NCI-H460 (cell line): ENCODE results near the gene TGFBR1. TPM values are rescaled to one million over a fixed set of nuclear protein-coding genes. Genes with fewer than 3 reads are reported as not detected.

Experiments
- DNase-seq: peaks from one replicate; pipeline ENCODE4 v3.0.0-alpha.2; 2016; ENCODE audit warnings: low read depth; ENCODE audit errors: extremely low read depth
- total RNA-seq: library from RNA; depleted of rRNA; stranded (reverse); fragments of >200 nt; shearing (Covaris generic); gene quantifications from 2 replicates; pipeline ENCODE4 v1.2.3, GENCODE V29; 2014

TGFBR1 gene
- total RNA-seq, 1 experiment from 2014 or later = 85.6 TPM

DNA sequence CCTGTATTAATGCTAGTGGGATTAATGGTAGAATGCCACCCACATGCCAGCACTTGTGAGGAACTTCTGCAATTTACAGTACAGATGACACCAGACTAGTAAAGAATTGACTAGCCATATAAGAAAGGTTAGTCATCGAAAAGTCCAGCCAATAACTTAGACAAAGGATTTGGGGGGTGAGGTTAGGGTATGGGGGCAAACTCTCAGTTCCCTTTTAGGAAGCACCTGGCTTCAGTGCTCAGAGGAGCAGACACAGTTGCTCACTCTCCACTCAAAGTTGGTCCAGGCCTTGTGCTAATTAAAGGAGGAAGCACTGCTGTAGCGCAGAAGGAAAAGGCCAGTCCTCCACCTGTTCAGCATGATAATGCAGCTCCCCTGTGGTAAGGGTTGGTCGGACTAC lies 25.2 kb downstream of the TGFBR1 start:
- DNase-seq = no peak

DNA sequence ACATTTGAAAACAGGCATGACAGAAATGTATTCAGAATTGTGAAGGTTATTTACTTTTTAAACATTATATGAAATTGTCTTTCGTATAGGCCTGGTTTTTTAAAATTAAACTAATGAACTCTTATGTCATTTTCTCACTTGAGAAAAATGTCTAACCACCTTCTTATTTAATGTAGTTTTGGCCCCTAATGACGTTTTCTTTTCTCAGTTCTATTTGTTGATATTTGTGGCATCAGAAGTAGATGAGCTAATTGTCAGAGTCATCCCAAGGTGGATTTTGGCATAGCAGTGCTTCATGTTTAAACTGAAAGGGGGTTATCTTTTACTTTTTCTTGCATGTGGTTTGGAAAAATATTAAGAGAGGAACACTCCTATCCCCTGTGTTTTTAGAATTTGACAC lies 28.2 kb downstream of the TGFBR1 start:
- no peak for DNase-seq

DNA sequence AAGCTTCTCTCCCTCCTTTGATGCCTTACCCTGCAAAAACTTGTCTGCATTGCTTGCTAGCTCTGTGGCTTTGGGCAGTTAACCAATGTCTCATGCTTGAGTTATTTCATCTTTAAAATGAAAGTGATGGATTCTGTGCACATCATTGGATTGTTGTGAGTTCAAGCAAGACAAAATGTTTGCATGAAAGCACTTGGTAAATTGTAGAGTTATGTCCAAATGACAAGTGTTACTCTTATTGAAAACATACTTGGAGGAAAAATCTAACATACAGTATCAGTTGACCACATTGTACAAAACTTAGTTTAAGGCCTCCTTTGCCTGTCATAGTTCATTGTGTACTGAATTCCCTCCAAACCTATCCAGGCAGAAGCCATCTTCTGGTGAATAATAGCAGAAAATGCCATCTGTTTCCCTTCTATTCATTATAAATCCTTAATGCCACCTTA lies 30.0 kb downstream of the TGFBR1 start:
- DNase-seq = no peak

DNA sequence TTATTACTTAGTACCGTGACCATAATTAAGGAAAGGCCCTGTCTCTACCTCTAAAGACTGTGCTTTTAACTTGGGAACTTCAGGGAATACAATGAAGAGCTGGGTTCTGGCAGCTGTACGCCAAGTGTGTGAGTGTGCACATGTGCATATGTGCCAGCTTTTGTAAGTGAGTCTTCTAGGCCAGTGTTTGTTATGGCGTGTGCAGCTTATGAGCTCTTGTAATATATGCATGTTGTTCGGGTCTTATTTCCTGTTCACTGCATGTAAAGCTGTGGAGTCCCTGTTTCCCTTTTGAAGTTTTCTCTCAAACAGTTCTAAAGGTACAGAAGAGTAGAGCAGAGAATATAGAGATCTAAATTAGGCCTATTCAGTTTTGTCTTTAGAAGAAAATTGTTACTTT lies 30.5 kb downstream of the TGFBR1 start:
- DNase-seq = no peak

DNA sequence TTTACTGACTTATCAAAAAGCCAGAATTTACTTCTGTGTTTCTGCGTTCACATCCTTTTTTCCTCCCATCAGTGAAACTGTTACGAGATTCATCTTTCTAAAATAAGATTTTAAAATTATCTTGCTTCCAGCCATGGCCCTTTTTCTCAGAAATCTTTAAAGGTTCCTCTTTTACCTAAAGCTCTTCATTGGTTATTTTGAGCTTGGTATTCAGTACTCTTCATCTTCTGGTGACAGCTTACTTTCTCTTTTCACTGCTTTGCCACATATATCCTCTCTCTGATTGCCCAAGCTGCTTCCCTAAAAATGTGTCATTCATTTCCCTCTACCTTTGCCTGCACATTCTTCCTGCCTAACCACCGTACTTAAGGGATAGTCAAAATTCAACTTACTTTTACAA lies 32.3 kb downstream of the TGFBR1 start:
- no peak for DNase-seq

DNA sequence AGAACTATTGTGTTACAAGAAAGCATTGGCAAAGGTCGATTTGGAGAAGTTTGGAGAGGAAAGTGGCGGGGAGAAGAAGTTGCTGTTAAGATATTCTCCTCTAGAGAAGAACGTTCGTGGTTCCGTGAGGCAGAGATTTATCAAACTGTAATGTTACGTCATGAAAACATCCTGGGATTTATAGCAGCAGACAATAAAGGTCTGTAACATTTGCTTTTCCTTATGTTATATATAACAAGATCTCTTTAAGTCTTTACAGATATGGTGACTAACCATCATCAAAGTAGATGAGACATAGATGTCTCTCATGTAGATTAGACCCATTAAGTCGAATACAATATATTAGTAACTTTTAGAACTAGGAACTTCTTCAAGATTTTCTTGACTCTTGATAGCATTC lies 33.0 kb downstream of the TGFBR1 start:
- no peak for DNase-seq

DNA sequence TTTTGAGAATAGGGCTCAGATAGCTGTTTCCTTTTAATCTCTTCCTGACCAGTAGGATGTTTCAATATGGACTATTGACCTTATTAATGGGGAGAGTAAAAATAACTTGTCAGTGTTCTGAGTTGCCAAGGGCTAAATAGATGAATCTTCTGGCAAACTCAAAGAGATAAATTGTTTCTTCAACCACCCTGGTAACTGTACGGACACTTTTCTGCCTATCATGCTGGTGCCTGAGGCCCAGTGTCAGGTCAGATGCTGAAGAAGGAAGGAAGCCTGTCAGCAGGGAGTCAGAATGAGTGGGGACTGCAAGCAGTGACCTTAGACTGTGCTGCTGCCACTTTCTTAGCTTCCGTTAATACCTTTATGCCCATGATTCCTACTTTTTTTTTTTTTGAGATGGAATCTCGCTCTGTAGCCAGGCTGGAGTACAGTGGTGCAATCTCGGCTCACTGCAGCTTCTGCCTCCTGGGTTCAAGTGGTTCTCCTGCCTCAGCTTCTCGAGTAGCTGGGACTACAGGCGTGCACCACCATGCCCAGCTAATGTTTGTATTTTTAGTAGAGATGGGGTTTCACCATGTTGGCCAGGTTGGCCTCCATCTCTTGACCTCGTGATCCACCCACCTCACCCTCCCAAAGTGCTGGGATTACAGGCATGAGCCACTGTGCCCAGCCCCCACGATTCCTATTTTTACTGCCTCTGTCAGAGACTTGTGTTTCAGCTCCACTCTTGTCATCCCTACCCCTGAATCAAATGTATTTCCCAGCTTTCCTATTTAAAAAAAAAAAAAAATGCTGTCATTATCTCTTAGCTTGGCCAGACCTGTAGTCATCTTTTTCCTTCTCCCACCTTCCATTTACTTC lies 33.7 kb downstream of the TGFBR1 start:
- no peak for DNase-seq

DNA sequence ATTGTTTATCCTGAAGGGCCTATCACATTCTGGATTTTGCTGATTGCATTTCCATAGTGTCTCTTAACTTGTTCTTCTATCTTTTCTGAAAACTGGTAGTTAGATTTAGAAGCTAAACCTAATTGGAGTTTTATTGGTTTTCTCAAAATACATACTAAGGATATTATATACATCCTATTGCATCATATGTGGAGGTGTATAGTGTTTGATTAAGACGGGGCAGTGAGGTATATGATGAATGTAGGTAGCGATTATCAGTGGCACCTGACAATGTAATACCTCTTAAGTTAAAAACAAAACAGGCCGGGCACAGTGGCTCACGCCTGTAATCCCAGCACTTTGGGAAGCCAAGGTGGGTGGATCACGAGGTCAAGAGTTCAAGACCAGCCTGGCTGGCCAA lies 35.0 kb downstream of the TGFBR1 start:
- DNase-seq = no peak

DNA sequence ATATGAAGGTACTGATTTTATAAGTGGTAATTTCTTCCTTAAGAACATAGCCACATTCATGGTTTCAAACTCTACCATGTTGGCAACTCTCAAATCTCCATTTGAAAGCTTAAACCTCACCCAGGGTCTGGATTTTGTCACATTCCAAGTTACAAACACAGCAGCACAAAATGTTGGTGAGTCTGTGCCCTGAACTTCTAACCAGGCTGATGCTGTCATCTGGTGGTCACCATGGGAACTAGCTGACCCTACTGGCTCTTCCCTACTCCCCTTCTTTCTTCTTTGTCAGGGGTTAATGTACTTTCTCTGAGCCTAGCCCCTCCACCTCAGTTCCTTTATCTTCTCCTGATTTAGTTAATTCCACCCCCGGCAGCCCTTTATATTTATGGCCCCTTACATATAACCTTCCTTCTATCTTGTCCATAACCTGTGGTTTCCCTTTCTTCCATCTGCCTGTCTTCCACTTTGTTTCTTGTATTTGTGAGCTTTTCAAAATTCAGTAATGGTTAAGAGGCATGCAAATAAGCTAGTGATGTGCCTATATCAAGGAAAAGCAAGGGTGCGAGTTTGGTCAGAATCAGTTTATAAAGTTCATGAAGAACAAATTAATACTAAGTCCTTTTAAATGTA lies 35.9 kb downstream of the TGFBR1 start:
- peak; percentile 54 for DNase-seq

DNA sequence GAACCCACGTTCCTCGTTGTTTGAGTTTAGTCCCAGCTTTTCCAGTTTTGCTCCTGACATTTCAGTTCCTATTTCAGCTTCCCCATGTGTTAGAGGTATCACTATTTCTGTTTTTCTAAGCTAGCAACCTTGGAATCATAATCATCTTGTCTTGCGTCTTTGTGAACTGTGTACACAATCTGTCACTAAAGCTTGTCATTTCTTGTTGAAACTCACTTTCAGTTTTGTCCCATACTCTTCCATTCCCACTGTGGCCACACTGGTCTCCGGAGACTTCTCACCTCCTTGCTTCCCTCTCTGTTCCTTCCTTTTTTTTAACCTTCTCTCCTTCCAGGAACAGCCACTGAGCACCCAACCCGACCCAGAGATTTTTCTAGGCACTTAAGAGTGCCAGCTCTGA lies 36.9 kb downstream of the TGFBR1 start:
- DNase-seq = no peak

DNA sequence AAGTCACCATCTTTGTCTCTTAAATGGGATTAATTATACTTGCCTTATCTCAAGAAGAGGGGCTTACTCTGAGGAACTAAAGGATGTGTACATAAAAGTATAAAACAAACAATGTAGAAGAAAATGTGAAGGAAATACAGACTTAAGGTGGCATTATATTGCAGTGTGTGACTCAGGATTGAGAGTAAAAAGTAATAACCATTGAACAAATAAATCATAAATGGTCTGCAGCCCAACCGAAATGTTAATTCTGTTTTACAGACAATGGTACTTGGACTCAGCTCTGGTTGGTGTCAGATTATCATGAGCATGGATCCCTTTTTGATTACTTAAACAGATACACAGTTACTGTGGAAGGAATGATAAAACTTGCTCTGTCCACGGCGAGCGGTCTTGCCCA lies 37.4 kb downstream of the TGFBR1 start:
- DNase-seq = no peak

DNA sequence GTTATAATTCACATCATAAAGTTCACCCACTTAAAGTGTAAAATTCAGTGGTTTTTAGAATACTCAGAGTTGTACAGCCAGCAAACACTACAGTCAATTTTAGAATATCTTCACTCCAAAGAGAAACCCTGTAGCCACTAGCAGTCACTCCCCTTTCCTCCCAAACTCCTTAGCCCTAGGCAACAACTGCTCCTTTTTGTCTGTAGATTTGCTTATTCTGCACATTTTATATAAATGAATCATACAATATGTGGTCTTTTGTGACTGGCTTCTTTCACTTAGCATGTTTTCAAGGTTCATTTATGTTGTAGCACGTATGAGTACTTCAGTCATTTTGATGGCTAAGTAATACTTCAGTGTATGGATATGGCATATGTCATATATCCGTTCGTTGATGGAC lies 38.7 kb downstream of the TGFBR1 start:
- DNase-seq = no peak

DNA sequence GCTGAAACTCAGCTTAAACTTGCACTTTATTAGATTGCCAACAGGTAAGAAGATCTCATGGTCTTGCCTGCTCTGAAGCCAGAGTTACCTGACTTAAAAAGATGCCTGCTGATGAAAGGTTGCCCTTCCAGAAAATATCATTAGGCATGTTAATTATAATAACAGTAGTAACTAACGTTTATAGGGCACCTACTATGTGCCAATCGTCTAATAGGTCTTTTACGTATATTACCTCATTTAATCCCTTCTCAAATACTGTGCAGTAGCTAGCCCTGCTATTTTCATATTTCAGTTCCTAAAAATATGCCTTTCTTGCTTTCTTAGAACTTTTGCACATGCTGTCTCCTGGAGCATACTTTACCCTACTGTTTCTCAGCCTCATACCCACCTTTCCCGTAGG lies 40.1 kb downstream of the TGFBR1 start:
- no peak for DNase-seq

DNA sequence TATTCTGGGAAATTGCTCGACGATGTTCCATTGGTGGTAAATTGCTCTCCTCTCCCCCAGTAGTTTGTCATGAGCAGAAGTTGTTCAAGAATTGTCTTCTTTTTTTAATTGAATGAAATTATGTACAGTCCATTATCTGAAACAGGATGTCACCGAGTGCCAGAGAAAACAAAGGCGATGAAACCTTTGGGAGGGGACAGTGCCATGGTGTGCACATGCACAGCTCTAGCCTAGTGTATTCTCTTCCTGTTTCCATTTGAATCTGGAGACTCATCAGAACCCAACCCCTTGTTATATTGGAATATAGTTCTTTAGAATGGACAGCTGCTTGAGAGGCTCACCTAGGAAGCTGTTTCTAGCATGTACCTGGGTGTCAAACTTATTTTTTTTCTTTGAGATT lies 41.7 kb downstream of the TGFBR1 start:
- no peak for DNase-seq

DNA sequence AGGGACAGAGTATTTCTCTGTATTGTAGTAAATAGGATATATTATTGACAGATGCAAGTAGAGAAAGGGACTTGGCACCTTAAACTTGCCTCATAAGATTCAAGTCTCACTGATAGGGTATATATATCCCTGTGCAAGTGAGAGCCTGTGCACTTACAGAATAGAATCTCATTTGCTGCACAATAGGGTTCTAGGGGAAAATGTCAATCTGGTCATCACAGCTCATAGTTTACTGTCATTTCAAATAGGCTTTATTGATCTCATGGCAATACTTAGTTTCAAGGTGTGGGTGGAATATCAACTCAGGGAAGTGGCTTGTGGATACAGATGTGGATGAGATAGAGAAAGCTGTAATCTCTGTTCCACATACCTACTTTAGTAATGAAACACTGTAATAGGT lies 42.3 kb downstream of the TGFBR1 start:
- no peak for DNase-seq

DNA sequence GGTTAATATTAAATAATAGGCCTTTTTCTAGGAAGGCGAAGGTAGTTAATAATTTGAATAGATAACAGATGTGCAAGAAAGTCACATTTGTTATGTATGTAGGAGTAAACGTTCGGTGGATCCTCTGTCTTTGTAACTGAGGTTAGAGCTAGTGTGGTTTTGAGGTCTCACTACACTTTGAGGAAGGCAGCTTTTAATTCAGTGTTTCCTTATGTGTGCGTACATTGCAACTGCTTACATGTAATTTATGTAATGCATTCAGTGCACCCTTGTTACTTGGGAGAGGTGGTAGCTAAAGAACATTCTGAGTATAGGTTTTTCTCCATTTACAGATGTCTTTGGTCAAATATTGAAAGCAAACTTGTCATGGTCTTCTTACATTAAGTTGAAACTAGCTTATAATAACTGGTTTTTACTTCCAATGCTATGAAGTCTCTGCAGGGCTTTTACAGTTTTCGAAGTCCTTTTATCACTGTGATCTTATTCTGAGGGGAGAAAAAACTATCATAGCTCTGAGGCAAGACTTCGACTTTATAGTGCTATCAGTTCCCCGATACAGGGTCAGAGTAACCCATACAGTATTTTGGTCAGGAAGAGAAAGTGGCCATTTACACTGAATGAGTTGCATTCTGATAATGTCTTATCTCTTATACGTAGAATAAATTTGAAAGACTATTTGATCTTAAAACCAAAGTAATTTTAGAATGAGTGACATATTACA lies 45.7 kb downstream of the TGFBR1 start:
- no peak for DNase-seq

DNA sequence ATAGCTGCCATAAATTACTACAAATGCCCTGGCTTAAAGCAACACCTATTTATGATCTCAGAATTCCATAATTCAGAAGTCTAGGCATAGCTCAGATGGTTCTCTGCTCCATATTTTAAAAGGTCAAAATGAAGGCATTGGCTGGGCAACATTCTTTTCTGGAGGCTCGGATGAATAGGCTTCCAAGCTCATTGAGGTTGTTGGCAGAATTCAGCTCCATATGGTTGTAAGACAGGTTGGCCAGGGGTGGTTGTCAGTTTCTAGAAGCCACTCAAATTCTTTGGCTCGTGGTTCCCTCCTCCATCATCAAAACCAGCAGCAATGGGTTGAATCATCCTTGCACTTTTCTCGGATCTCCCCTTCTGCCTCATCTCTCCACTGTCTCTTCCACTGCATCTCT lies 49.4 kb downstream of the TGFBR1 start:
- no peak for DNase-seq

DNA sequence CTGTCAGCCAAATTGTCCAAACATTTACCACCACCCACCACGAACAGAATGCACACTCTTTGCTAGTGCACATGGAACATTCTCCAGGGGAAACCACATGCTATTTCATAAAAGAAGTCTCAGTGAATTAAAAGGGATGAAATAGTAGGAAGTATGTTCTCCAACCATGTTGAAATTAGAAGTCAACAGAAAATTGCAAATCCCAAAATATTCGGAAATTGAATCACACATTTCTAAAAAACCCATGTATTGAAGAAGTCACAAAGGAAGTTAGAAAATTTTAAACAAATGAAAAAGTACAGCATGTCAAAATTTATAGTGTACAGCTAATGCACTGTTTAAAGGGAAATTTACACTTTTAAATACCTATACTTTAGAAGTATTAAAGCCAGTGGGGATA lies 50.8 kb downstream of the TGFBR1 start:
- DNase-seq = no peak

DNA sequence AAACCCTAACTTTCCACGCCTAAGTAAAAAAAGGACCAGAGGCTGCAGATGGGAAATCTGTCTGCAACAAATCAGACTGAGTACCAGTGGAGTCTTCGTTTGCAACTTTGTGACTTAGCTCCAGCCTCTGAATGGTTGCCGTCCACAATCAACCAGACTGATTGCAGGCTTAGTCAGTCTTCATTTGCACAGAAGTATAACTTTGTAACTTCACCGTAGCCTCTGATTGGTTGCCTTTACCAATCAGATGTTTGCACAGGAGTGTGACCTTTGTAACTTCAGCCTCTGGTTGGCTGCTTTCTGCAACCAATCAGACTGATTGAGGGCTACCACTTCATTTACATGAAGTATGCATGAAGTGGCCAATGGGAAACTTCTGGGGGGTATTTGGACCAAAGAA lies 53.7 kb downstream of the TGFBR1 start:
- peak; percentile 12 for DNase-seq

DNA sequence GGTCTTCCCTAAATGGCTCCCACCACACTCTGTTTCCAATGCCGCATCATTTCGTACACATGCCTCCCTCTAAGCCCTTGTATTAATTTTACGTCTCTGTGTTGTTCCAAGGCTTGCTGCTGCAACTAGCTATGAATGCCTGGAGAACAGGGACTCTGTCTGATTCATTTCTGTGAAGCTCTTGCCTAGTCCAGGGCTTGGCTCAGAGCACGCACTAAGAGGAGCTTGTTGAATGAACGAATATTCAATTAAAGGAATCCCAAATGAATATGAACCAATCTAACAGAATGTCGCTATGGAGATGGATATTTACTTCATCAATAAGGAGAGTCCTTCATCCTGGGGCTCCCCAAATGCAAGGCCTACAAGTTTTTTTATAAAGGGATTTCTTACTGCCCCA lies 55.3 kb downstream of the TGFBR1 start:
- no peak for DNase-seq

DNA sequence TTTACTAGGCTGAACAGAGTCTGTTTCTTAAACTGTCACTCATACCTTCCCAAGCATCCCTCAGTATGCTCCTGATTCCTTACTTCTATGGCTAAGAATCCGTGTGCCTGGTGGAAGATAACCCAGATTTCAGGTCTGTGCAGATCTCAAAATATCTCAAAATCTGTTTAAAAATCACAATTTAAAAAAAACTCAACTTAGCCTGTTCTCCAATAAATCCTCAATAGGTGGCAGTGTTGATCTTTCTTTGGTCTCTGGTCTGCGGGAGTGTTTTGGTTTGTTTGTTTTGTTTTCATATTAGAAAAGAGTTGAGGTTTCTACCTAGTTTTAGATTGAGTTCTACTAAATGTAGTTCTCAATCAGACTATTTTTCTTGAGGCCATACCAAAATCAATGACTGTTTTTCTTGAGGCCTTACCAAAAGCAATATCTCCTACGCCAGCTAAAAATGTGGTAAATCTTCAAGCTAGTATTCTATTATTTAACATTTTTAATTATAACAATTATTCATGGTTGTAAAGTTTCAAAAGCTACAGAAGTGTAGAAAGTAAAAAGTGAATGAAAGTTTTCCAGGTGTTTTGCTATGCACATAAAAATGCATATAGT lies 57.9 kb downstream of the TGFBR1 start:
- peak; percentile 54 for DNase-seq
